GM12865 (cell line): ENCODE data around the gene ZNF317.

Source experiments
- DNase-seq: peaks from one replicate; pipeline ENCODE4 v3.0.0; 2010; ENCODE audit warnings: low read depth
- H3K4me3 ChIP-seq: 2 replicates; pipeline ENCODE4 v1.5.1; 2011; ENCODE audit warnings: mild to moderate bottlenecking, low read depth, low read length, control low read depth
- CTCF ChIP-seq: IDR thresholded peaks from 2 replicates; pipeline ENCODE4 v1.5.1; 2011; ENCODE audit warnings: low read length, control low read depth, low read depth, inconsistent platforms; ENCODE audit not compliant: insufficient read depth; ENCODE audit errors: missing control alignments

ZNF317 gene

GRCh38 chr19:9165261-9165660 is 25.1 kb downstream of the ZNF317 start:
- DNase-seq: no peak
- H3K4me3 ChIP-seq: no peak overlapping the region
- TF ChIP-seq CTCF: no peak

GRCh38 chr19:9166846-9167245 is 26.6 kb downstream of the ZNF317 start:
- TF ChIP-seq CTCF: no peak
- no peak for DNase-seq
- H3K4me3 ChIP-seq: no peak overlapping the region

GRCh38 chr19:9171393-9171991 is 31.3 kb downstream of the ZNF317 start:
- no peak overlapping the region for H3K4me3 ChIP-seq
- no peak for TF ChIP-seq CTCF
- DNase-seq: no peak

GRCh38 chr19:9175326-9175725 is 35.1 kb downstream of the ZNF317 start:
- no peak for TF ChIP-seq CTCF
- no peak overlapping the region for H3K4me3 ChIP-seq
- no peak for DNase-seq

- H3K4me3 ChIP-seq: no peak within 1 kb of the TSS
- no peak for DNase-seq
- TF ChIP-seq CTCF: no peak
Measured at GRCh38 chr19:9178901-9179300, 38.7 kb downstream of the ZNF317 start, which contains the start of gene OR7D2. Gene OR7D2, plus strand, starts transcription at chr19:9178979. Its CDS starts 6,803 bp downstream, at chr19:9185782.

GRCh38 chr19:9183000-9183399 is 42.8 kb downstream of the ZNF317 start:
- no peak for DNase-seq
- H3K4me3 ChIP-seq: no peak overlapping the region
- TF ChIP-seq CTCF: no peak

GRCh38 chr19:9187191-9187590 is 47.0 kb downstream of the ZNF317 start:
- TF ChIP-seq CTCF: no peak
- no peak for DNase-seq
- no peak overlapping the region for H3K4me3 ChIP-seq
